Skeletal muscle tissue (tissue), 4 donors: ENCODE data around the gene RPUSD1. TPM values are rescaled to one million over a fixed set of nuclear protein-coding genes. Genes with fewer than 3 reads are reported as not detected.

Experiments
- H3K27ac ChIP-seq: one replicate; pipeline ENCODE4 v1.7.0; 2013; ENCODE audit warnings: mild to moderate bottlenecking, low read depth, low read length, inconsistent platforms
- H3K27me3 ChIP-seq, 3 donors: one replicate each; pipeline ENCODE4 v1.7.0; 2013; ENCODE audit warnings: low read length in 3 of 3; ENCODE audit not compliant: control insufficient read depth in 3 of 3, insufficient read depth in 3 of 3
- H3K36me3 ChIP-seq, 3 donors: one replicate each; pipeline ENCODE4 v1.7.0; 2013; ENCODE audit warnings: low read length in 3 of 3; ENCODE audit not compliant: control insufficient read depth in 3 of 3, insufficient read depth in 3 of 3
- H3K4me1 ChIP-seq, 3 donors: one replicate each; pipeline ENCODE4 v1.7.0; 2013; ENCODE audit warnings: low read length in 3 of 3, mild to moderate bottlenecking in 3 of 3; ENCODE audit not compliant: control insufficient read depth in 3 of 3, insufficient read depth in 3 of 3
- H3K4me3 ChIP-seq, 3 donors: one replicate each; pipeline ENCODE4 v1.7.0; 2013; ENCODE audit warnings: low read length in 3 of 3
- H3K9ac ChIP-seq, 3 donors: one replicate each; pipeline ENCODE4 v1.7.0; 2013; ENCODE audit warnings: low read length in 3 of 3, mild to moderate bottlenecking in 3 of 3, moderate library complexity in 2 of 3, low read depth in 1 of 3
- H3K9me3 ChIP-seq, 3 donors: one replicate each; pipeline ENCODE4 v1.7.0; 2013; ENCODE audit warnings: low read length in 3 of 3; ENCODE audit not compliant: control insufficient read depth in 3 of 3
- total RNA-seq: library from RNA; depleted of rRNA; stranded (reverse); fragments of >200 nt; gene quantifications from one replicate; pipeline ENCODE4 v1.2.3, GENCODE V29; 2014
- donor health status: Osteomylitis.

Gene RPUSD1
- total RNA-seq, 1 donor from 2014 or later = 8.9 TPM

GRCh38 chr16:799948-800833, 12.0 kb upstream of the RPUSD1 start, which contains the start of gene GNG13:
GNG13 (minus strand) TSS chr16:800734; CDS start chr16:799077, 1,657 bp downstream.
- no peak within 1 kb of the TSS for H3K4me3 ChIP-seq
- peaks cover 36 to 72% (median 43%) of the 10 kb centered on the region in 3 donors for H3K27me3 ChIP-seq
- no peaks in the 10 kb centered on the region for H3K4me1 ChIP-seq
- no peak within 1 kb of the TSS for H3K27ac ChIP-seq
- H3K36me3 ChIP-seq = no peaks in the 10 kb centered on the region
- H3K9ac ChIP-seq = no peak within 1 kb of the TSS
- no peaks in the 10 kb centered on the region for H3K9me3 ChIP-seq

DNA sequence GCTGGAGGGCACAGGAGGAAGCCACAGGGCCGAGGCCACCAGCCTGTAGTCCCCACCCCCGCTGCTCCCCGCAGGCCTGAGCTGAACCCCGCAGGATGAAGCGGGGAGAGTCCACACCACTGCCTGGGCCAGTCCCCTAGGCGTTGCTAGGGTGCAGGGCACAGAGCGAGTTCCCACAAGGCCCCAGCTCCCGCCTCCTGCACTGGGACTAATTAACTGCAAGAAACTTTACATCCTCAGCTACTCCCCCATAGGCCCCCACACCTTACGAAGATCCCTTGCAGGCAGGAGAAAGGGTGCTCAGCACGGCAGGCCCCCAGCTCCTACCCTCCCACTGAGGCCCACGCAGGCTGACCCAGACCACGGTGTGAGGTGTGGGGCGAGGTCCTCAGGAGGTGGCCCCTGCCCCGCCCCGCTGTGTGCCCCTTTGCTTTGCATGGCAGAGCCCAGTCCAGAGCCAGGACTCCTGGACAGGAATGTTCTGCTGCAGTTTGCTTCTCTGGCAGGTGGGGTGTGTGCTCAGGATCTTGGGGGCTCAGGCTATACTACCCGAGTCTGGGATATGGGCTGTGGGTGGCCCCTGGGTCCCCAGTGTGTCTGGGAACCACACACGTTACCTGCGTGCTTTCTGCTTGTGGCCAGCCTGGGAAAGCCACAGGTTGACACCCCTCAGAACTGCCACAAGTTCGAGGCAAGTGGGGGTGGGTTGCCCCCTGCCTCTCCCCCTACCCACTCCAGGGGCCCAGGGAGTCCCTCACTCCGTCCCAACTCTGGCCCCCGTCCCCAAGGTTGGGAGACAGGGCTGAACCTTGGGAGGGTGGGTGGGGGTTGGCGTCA, 11.1 kb upstream of the RPUSD1 start:
- Histone ChIP-seq H3K27me3 (peaks cover 31 to 64% (median 43%) of the 10 kb centered on the region in 3 donors), H3K36me3 (no peaks in the 10 kb centered on the region), H3K27ac (no peak overlapping the region)

GRCh38 chr16:798666-799065, 10.5 kb upstream of the RPUSD1 start:
- H3K36me3 ChIP-seq = no peaks in the 10 kb centered on the region
- no peak overlapping the region for H3K27ac ChIP-seq
- H3K4me1 ChIP-seq = no peaks in the 10 kb centered on the region
- H3K9me3 ChIP-seq = no peaks in the 10 kb centered on the region
- peaks cover 31 to 60% (median 43%) of the 10 kb centered on the region in 3 donors for H3K27me3 ChIP-seq
- no peak overlapping the region for H3K9ac ChIP-seq
- H3K4me3 ChIP-seq = no peak overlapping the region

More for the DNA sequence above, 11.1 kb upstream of the RPUSD1 start:
- H3K9ac ChIP-seq = no peak overlapping the region
- H3K9me3 ChIP-seq = no peaks in the 10 kb centered on the region
- H3K4me3 ChIP-seq = no peak overlapping the region
- H3K4me1 ChIP-seq = no peaks in the 10 kb centered on the region

DNA sequence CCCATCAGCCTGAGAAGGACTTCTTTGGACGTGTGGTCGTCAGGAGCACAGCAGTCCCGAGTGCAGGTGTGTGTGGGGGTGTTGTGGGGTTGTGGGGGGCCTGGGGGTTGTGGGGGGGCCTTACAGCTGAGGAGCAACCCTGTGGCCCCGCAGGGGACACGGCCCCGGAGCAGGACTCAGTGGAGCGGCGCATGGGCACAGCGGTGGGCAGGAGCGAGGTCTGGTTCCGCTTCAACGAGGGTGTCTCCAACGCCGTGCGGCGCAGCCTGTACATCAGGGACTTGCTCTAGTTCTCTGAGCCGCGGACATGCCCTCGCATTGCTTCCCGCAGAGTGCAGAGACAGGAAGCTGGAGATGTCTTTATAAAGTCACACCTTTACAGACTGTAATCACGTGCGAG, 9.5 kb upstream of the RPUSD1 start:
- no peak overlapping the region for H3K27ac ChIP-seq
- H3K9ac ChIP-seq = no peak overlapping the region
- no peaks in the 10 kb centered on the region for H3K9me3 ChIP-seq
- H3K4me3 ChIP-seq = no peak overlapping the region
- H3K27me3 ChIP-seq = peaks cover 22 to 50% (median 35%) of the 10 kb centered on the region in 3 donors
- H3K36me3 ChIP-seq = peaks cover 0 to 3% (median 0%) of the 10 kb centered on the region in 3 donors
- H3K4me1 ChIP-seq = no peaks in the 10 kb centered on the region

DNA sequence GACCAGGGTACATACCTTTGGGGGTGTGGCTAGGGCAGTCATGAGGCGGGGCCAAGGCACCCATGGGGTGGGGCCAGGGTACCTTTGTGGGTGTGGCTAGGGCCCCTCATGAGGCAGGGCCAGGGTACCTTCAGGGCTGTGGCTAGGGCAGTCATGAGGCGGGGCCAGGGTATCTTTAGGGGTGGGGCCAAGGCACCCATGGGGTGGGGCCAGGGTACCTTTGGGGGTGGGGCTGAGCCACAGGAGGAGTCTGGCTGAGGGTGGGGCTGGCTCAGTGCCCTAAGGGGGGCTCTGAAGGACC, 8.9 kb upstream of the RPUSD1 start:
- no peak overlapping the region for H3K27ac ChIP-seq
- H3K4me1 ChIP-seq = no peaks in the 10 kb centered on the region
- no peak overlapping the region for H3K9ac ChIP-seq
- H3K36me3 ChIP-seq = peaks cover 0 to 3% (median 0%) of the 10 kb centered on the region in 3 donors
- no peak overlapping the region for H3K4me3 ChIP-seq
- H3K9me3 ChIP-seq = no peaks in the 10 kb centered on the region
- H3K27me3 ChIP-seq = peaks cover 16 to 44% (median 29%) of the 10 kb centered on the region in 3 donors

GRCh38 chr16:796296-797119, 8.3 kb upstream of the RPUSD1 start:
- Histone ChIP-seq H3K9me3 (no peaks in the 10 kb centered on the region), H3K36me3 (peaks cover 0 to 8% (median 0%) of the 10 kb centered on the region in 3 donors), H3K9ac (no peak overlapping the region), H3K4me1 (no peaks in the 10 kb centered on the region), H3K4me3 (no peak overlapping the region), H3K27me3 (peaks cover 12 to 38% (median 23%) of the 10 kb centered on the region in 3 donors), H3K27ac (no peak overlapping the region)

- no peak overlapping the region for H3K9ac ChIP-seq
- H3K27me3 ChIP-seq = peaks cover 4 to 30% (median 15%) of the 10 kb centered on the region in 3 donors
- H3K4me3 ChIP-seq = no peak overlapping the region
- H3K27ac ChIP-seq = no peak overlapping the region
- peaks cover 0 to 8% (median 0%) of the 10 kb centered on the region in 3 donors for H3K36me3 ChIP-seq
- H3K4me1 ChIP-seq = no peaks in the 10 kb centered on the region
- H3K9me3 ChIP-seq = no peaks in the 10 kb centered on the region
Observed at GRCh38 chr16:795580-796229, 7.5 kb upstream of the RPUSD1 start.

DNA sequence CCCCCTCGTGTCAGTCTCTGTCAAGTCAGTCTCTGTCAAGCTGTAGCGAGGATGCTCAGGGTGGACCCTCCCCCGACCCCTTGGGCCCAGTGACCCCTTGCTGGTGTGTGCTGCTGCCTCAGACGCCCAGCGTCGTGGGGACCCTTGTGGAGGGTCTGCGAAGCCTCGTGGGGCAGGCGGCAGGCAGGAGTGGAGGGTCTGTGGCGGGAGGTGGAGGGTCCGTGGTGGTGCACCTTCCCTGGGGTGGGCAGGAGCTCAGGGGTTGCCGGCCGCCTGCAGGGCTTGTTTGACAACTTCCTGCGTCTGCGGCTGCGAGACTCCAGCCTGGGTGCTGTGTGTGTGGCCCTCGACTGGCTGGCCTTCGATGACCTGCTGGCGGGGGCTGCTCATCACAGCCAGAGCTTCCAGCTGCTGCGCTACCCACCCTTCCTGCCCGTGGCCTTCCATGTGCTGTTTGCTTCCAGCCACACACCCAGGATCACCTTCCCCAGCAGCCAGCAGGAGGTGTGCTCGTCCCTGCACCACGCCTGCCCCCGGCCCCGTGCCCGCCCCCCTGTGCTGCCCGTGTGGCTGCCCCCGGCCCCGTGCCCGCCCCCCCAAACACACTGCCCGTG, 6.8 kb upstream of the RPUSD1 start:
- H3K4me3 ChIP-seq = no peak overlapping the region
- H3K27me3 ChIP-seq = peaks cover 4 to 23% (median 15%) of the 10 kb centered on the region in 3 donors
- no peaks in the 10 kb centered on the region for H3K4me1 ChIP-seq
- H3K9ac ChIP-seq = no peak overlapping the region
- no peak overlapping the region for H3K27ac ChIP-seq
- peaks cover 0 to 8% (median 0%) of the 10 kb centered on the region in 3 donors for H3K36me3 ChIP-seq
- H3K9me3 ChIP-seq = no peaks in the 10 kb centered on the region
